GM19397 (cell line): ENCODE data around the gene CFAP46.
"Not testable (repeated sequence)": the region's sequence is repeated elsewhere in the genome, so short reads cannot be mapped to it uniquely, and the experiment has no call there.

ENCODE experiments used
- ATAC-seq: cut with Tn5 transposase; IDR thresholded peaks from one replicate; pipeline ENCODE4 v1.9.1; 2021; ENCODE audit warnings: mild to moderate bottlenecking, moderate library complexity; ENCODE audit not compliant: unreplicated experiment

CFAP46 gene

GRCh38 chr10:132945125-132945893, 2.9 kb upstream of the CFAP46 start:
- ATAC-seq = no peak

DNA sequence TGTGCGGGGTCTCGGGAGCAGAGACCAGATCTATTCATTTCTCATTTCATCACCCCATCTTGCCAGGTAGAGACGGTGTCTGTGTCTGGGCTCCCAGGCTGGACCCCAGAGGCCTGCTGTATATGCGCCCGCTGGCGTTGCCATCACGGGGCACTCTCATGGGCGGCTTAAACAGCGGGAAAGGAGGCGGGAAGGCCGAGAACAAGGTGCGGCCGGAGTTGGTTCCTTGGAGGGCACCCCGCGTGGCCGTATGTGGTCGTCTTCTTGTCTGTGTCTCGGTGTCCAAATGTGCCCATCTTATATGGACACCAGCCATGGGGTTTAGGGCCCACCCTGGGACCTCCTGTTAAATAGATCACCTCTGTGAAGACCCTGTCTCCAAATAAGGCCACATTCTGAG, 2.1 kb upstream of the CFAP46 start:
- no peak for ATAC-seq

DNA sequence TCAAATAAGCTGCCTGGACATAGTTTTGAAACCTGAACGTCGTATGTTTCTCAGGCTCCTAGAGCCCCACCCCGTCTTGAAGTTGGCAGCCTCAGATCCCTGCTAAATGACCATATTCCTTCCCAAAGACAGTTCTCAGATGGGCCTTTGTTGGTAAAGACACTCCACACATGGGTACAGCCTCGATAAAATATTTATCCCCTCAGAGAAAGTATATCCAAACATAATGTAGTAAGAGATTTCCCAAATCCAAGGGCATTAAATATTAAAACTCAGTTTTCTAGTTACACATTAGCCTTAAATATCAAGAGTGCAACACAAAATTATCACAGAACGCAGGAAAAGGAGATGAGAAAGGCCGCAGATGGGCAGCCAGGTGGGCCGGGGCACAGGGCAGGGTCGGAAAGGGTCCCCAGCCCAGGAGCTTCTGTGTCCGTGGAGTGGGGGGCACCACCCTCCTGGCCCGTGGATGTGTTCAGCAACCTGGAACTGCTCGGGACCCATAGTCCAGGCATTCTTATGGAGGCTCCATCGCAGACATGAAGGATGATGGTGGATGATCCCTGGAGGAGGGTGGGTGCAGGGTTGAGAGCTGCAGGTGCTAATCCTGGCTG, 1.5 kb upstream of the CFAP46 start:
- ATAC-seq = no peak

GRCh38 chr10:132943058-132943790, 854 bp upstream of the CFAP46 start:
- ATAC-seq = no peak

GRCh38 chr10:132941640-132942051, 724 bp downstream of the CFAP46 start:
- ATAC-seq = no peak

DNA sequence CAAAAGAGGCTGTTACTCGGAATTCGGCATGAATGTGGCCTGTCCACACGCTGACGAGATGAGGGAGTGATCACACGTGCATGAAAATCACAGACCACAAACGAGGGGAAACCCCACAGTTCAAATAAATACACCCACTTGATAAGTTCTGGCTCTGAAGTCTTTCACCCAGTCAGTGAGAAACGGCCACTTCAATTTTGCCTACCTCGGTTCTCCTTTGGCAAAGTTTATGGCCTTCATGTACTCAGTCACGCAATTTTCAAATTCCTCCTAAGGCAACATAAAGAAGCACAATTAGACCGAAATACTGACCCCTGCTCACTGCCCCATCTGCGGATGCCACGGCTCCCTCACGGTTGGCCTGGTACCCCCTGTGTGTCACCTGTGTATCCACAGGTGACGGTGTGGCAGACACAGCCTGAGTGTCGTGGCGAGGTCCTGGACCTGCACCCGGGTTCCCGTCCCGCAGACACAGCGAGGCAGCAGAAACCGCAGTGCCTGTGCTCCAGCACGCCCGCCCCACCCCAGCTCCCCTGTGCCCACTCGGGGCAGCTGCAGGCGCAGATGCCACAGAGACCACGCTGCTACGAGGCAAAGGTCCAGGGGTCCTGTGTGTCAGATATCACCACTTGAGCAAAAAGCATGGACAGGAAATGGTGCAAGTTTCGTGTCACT, 1.4 kb downstream of the CFAP46 start:
- no peak for ATAC-seq

- ATAC-seq = no peak
These were observed 2.2 kb downstream of the CFAP46 start for GRCh38 chr10:132939957-132940790.

DNA sequence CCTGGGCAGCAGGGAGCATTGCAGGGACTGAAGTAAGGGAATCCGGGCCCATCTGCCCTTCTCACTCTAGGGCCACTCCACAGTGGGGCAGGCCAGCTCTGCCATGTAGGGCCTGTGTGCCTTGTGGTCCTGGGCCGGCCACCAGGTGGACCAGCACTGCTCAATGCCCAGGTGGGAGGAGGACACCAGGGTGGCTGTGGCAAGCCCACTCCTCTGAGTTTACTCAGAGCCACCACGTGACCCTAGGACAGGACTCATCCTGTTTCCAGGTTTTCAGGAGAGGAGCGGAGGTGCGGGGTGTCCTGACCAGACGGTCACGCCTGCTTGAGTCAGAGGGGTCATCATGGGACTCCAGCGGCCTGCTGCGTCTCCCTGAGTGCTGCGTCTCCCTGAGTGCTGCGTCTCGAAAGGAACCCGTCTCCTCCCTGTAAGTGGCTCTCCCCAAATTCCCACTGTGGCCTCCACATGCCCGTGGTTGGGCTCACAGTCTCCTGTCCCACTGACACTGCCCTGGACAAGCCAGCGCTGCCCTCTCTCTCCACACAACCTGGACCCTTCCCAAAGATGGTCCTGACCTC, 2.9 kb downstream of the CFAP46 start:
- no peak for ATAC-seq

- no peak for ATAC-seq
These were observed 3.7 kb downstream of the CFAP46 start for GRCh38 chr10:132938472-132939339.

GRCh38 chr10:132937861-132938260, 4.5 kb downstream of the CFAP46 start:
- no peak for ATAC-seq

DNA sequence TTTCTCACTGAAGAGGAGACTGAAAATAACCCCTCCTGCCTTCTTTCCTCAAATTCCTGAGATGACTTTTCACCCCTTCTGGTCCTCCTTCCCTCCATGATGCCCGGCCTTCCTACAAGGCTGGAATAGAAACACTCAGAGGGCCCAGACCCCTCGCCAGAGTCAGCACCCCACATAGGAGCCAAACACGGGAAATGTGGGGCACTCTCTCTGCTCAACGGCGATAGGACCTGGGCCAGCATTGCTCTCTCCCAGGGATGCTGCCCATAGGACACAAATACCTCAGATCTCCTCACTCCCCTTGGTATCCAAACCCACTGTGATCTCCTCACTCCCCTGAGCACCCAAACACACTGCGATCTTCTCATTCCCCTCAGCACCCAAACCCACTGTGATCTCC, 7.4 kb downstream of the CFAP46 start:
- no peak for ATAC-seq

DNA sequence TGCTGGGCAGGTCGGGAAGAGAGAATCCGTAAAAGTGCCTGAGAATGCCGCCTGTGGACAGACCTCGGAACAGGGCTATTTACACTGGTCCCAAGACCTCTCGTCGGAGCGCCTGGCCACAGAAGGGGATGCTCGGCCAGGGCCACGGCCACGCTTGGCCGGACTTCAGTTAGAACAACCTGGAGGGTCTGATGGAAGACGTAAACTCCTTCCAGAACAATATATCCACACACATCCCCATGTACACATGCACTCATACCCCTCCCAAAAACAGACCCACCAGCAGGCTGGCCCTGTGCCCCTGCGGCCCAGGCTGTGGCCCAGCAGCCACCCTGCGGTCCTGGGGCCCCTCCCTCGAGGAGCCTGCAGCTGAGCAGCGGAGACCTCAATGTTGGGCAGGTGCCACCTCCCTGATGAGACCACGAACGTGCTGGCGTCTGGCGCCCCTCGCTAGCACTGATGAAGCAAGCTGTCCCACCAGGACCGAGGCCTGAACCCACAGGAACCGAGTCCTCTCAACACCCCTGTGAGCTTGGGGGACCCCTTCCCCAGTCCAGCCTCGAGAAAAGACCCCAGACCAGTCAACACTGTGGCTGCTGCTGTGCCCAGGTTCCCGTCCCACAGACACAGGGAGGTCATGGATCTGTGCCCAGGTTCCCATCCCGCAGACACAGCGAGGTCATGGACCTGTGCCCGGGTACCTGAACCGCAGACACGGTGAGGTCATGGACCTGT, 8.9 kb downstream of the CFAP46 start:
- ATAC-seq = no peak

DNA sequence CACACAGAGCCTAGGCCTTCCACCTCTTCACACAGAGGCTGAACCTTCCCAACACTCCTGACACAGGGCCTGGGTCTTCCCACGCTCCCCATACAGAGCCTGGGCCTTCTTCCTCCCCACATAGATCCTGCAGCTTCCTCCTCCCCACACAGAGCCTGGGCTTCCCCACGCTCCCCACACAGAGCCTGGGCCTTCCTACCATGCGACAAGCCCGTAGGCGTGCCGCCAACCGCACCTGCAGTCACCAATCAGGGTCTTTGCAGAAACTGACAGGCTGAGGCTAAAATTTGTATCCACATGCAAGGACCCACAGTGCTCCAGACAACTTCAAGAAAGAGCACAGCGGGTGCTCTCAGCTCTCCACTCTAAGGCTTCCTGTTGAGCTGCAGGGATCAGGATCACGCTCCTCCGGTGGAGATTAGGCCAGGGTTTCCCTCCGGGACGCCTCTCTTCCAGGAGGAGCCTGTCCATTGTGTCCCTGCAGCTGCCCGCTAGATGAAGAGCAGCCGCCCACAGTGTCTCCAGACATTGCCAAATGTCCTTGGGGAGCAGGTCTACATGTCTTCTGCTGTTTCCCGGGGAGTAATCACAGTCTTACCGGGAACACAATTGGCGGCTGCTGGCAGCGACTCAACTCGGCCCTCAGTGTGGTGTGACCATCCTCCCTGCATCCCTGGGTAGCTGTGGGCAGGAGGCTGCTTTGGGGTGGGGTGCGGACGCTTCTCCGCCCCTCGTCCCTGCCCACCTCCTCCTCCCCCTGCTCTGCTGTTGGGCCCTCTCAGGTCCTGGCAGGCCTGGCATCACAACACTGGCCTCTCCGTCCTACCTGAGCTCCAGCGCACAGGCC, 9.7 kb downstream of the CFAP46 start:
- no peak for ATAC-seq

- ATAC-seq = not testable (repeated sequence)
These were observed 10.8 kb downstream of the CFAP46 start for GRCh38 chr10:132931258-132932250.

DNA sequence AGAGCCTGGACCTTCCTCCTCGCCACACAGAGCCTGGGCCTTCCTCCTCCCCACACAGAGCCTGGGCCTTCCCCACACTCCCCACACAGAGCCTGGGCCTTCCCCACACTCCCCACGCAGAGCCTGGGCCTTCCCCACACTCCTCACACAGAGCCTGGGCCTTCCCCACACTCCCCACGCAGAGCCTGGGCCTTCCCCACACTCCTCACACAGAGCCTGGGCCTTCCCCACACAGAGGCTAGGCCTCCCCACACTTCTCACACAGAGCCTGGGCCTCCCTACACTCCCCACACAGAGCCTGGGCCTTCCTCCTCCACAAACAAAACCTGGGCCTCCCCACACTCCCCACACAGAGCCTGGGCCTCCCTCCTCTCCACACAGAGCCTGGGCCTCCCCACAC, 11.7 kb downstream of the CFAP46 start:
- ATAC-seq = not testable (repeated sequence)

GRCh38 chr10:132929953-132930548, 12.3 kb downstream of the CFAP46 start:
- ATAC-seq = no peak
